UCSD-AML1 (cell line): ENCODE measurements around the gene KYAT1.

ENCODE experiments used
- DNase-seq: peaks from one replicate; lab custom pipeline; 2025; ENCODE audit not compliant: unreplicated experiment; lab: John Stamatoyannopoulos, UW

KYAT1 gene

DNA sequence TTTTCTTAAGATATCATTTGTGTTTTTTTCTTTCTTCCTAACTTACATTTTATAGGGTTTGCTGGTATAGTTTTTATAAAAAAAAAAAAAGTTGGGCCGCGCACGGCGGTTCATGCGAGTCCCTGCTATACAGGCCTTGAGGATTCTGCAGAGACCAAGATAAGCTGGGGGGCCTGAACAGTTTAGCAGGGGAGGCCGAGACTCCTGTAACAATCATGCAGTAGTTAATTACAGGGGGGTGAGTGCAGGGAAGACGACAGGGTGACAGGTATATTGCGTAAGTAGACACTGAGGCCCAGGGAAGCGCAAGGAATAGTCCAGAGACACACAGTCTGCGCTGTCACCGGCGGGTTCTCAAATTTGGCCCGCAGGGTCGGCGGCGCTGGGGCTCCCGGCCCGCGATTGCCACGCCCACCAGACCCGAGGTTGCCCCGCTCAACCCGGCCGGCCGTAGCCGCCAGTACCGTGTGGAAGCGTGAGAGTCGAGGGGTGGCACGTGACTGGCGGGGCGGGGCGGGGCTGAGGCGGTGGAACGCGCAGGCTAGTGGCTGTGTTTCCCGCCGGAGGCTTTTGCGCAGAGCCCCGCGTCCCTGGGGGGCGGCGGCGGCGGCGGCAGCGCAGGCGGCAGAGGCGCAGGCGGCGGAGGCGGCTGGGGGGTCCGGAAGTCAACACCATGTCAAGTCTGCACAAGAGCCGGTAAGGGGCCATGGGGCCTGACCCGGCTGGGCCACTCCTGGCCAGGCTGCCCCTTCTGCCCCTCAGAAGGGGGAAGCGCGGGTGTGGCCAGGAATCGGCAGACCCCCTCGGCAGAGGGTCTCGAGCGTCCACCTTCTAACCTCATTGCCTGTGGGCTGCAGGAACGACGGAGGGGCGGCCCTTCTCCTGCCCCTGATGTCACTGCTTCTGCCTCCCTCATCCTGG lies 94.8 kb downstream of the KYAT1 start, which contains the start of gene TBC1D13:
Gene TBC1D13 (plus strand): TSS at position 573 of the 921 bp plus-strand sequence. CDS start 101 bp downstream, at position 674.
- peak; percentile 91 for DNase-seq

DNA sequence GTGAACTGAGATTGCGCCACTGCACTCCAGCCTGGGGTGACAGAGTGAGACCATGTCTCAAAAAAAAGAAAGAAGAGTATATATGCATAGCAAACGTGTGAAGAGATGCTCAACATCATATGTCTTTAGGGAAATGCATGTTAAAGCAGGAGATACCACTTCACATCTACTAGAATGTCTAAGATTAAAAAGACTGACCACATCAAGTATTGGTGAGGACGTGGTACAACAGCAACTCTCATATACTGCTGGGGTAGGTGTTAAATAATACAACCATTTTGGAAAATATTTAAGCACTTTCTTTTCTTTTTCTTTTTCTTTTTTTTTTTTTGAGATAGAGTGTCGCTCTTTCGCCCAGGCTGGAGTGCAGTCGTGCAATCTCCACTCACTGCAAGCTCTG lies 96.3 kb downstream of the KYAT1 start:
- no peak for DNase-seq
